Sigmoid colon (tissue), 3 donors: ENCODE results near the gene HECTD1.

Experiments used
- POLR2A ChIP-seq, 2 donors: fragments of 450-650 bp; IDR thresholded peaks; one replicate each; pipeline ENCODE4 v1.6.1; 2016; ENCODE audit warnings: antibody characterized with exemption in 2 of 2, mild to moderate bottlenecking in 2 of 2, moderate library complexity in 2 of 2
- TF ChIP-seq, protein P1 (sequence below), 4 experiments: fragments of 450-650 bp in 3 of 4; fragments of 200-600 bp in 1 of 4; IDR thresholded peaks; one replicate each; pipeline ENCODE4 v1.5.1; 2016 to 2019; ENCODE audit warnings: antibody characterized with exemption in 4 of 4, mild to moderate bottlenecking in 3 of 4, moderate library complexity in 2 of 4

DNA sequence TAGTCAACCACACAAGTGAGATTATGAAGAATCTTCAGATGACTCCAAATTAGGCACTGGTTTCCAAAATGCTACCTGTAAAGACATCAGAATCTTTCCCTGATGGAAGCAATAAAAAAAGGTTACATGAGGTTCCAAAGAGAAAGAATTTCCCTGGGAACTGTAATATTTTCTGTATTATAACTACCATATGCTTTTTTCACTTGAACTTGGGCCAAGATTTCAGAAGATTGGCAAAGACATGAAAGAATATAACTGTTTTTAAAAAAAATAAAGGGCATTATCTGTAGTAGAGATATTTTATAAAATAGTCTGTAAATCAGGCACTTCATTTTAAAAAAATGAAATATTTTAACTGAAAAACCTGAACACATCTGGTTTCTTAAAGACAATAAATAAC is 12.9 kb downstream of the HECTD1 start:
- TF ChIP-seq, protein P1, sequence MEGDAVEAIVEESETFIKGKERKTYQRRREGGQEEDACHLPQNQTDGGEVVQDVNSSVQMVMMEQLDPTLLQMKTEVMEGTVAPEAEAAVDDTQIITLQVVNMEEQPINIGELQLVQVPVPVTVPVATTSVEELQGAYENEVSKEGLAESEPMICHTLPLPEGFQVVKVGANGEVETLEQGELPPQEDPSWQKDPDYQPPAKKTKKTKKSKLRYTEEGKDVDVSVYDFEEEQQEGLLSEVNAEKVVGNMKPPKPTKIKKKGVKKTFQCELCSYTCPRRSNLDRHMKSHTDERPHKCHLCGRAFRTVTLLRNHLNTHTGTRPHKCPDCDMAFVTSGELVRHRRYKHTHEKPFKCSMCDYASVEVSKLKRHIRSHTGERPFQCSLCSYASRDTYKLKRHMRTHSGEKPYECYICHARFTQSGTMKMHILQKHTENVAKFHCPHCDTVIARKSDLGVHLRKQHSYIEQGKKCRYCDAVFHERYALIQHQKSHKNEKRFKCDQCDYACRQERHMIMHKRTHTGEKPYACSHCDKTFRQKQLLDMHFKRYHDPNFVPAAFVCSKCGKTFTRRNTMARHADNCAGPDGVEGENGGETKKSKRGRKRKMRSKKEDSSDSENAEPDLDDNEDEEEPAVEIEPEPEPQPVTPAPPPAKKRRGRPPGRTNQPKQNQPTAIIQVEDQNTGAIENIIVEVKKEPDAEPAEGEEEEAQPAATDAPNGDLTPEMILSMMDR (IDR thresholded peaks at IDR 0.05) = no peak
- no peak for TF ChIP-seq POLR2A (IDR thresholded peaks at IDR 0.05)
